HepG2 (cell line): Measurements from ENCODE around the gene CDCA5. TPM values are rescaled to one million over a fixed set of nuclear protein-coding genes. Genes with fewer than 3 reads are reported as not detected.

Experiments used
- ARNTL ChIP-seq: sonication (generic); formaldehyde crosslinking; IDR thresholded peaks from 2 replicates; pipeline ENCODE4 v1.4.0; 2020; ENCODE audit warnings: mild to moderate bottlenecking, missing genetic modification reagents
- BORCS8-MEF2B ChIP-seq: sonication (generic); formaldehyde crosslinking; IDR thresholded peaks from 2 replicates; pipeline ENCODE4 v1.8.0; 2022; ENCODE audit warnings: mild to moderate bottlenecking, missing genetic modification reagents
- CTCF ChIP-seq: sonication (generic); formaldehyde crosslinking; IDR thresholded peaks from 2 replicates; pipeline ENCODE4 v1.5.0; 2020; ENCODE audit warnings: mild to moderate bottlenecking, missing genetic modification reagents, moderate library complexity
- DMAP1 ChIP-seq: IDR thresholded peaks from 2 replicates; pipeline ENCODE4 v1.6.1; 2016
- DNMT1 ChIP-seq: sonication (generic); formaldehyde crosslinking; IDR thresholded peaks from 2 replicates; pipeline ENCODE4 v1.5.1; 2020; ENCODE audit warnings: mild to moderate bottlenecking, missing genetic modification reagents
- DZIP1 ChIP-seq: sonication (generic); formaldehyde crosslinking; IDR thresholded peaks from 2 replicates; pipeline ENCODE4 v1.5.0; 2020; ENCODE audit warnings: mild to moderate bottlenecking, missing genetic modification reagents
- HMGA1 ChIP-seq: sonication (generic); formaldehyde crosslinking; conservative IDR thresholded peaks from 2 replicates; pipeline ENCODE4 v1.4.0; 2020; ENCODE audit warnings: missing genetic modification reagents
- IRF1 ChIP-seq: sonication (generic); formaldehyde crosslinking; IDR thresholded peaks from 2 replicates; pipeline ENCODE4 v1.4.0; 2020; ENCODE audit warnings: low read depth, mild to moderate bottlenecking, missing genetic modification reagents
- MYPOP ChIP-seq: sonication (generic); formaldehyde crosslinking; IDR thresholded peaks from 2 replicates; pipeline ENCODE4 v1.8.1; 2023; ENCODE audit warnings: mild to moderate bottlenecking, moderate library complexity, missing genetic modification reagents
- MZF1 ChIP-seq: sonication (generic); formaldehyde crosslinking; IDR thresholded peaks from 2 replicates; pipeline ENCODE4 v1.8.1; 2023; ENCODE audit warnings: mild to moderate bottlenecking, missing genetic modification reagents, borderline replicate concordance
- PATZ1 ChIP-seq: sonication (generic); formaldehyde crosslinking; IDR thresholded peaks from 2 replicates; pipeline ENCODE4 v1.4.0; 2020; ENCODE audit warnings: missing genetic modification reagents
- TFAP4 ChIP-seq: sonication (generic); IDR thresholded peaks from 2 replicates; pipeline ENCODE4 v1.6.1; 2016; ENCODE audit warnings: low read depth, borderline replicate concordance
- ZNF18 ChIP-seq: sonication (generic); formaldehyde crosslinking; IDR thresholded peaks from 2 replicates; pipeline ENCODE4 v1.8.0; 2022; ENCODE audit warnings: mild to moderate bottlenecking, missing genetic modification reagents; ENCODE audit not compliant: insufficient replicate concordance
- ZNF317 ChIP-seq: sonication (generic); formaldehyde crosslinking; IDR thresholded peaks from 2 replicates; pipeline ENCODE4 v1.5.0; 2020; ENCODE audit warnings: mild to moderate bottlenecking, missing genetic modification reagents
- ZNF567 ChIP-seq: sonication (generic); formaldehyde crosslinking; IDR thresholded peaks from 2 replicates; pipeline ENCODE4 v1.8.1; 2023; ENCODE audit warnings: mild to moderate bottlenecking, missing genetic modification reagents, borderline replicate concordance
- ZNF652 ChIP-seq: IDR thresholded peaks from 2 replicates; pipeline ENCODE4 v1.6.1; 2016; ENCODE audit warnings: low read depth, borderline replicate concordance
- ZNF678 ChIP-seq: sonication (generic); formaldehyde crosslinking; IDR thresholded peaks from 2 replicates; pipeline ENCODE4 v1.4.0; 2020; ENCODE audit warnings: mild to moderate bottlenecking, missing genetic modification reagents
- ZSCAN29 ChIP-seq: sonication (generic); formaldehyde crosslinking; conservative IDR thresholded peaks from 2 replicates; pipeline ENCODE4 v1.4.0; 2020; ENCODE audit warnings: mild to moderate bottlenecking, missing genetic modification reagents
- polyA plus RNA-seq, 8 experiments: library from polyadenylated mRNA; depleted of rRNA in 3 of 8; stranded (reverse) in 7 of 8; unstranded in 1 of 8; fragments of >200 nt; fragmentation: Illumina TruSeq in 4 of 8; extraction: Trizol in 4 of 8; gene quantifications; 2 replicates each; pipeline versions ENCODE4 v1.2.1 to v1.2.3, GENCODE V29; 2011 to 2016; ENCODE audit warnings: low read depth in 4 of 8, missing spikeins in 1 of 8, mixed read lengths in 1 of 8; ENCODE audit not compliant: insufficient read depth in 1 of 8
- total RNA-seq, 5 experiments: library from RNA; depleted of rRNA; stranded (reverse); fragments of >200 nt; fragmentation: Illumina TruSeq; extraction: Trizol; gene quantifications; 2 replicates each; pipeline ENCODE4 v1.2.3, GENCODE V29; 2016; ENCODE audit warnings: low read depth in 1 of 5

The CDCA5 gene
- total and polyA plus RNA-seq, 2 of the 13 experiments (the other 11 are each of a cell fraction or from before 2014, with no cell fraction given): 13.5 to 50.6 TPM

GRCh38 chr11:65121447-65121864, 37.6 kb upstream of the CDCA5 start (continued):
- TF ChIP-seq PATZ1: no peak
- no peak for TF ChIP-seq IRF1 (CRISPR knock-in tag)
- 0 out of 2 replicates have a peak, but pooled peaks have one; percentile 8 for TF ChIP-seq ZSCAN29 (CRISPR knock-in tag)
- TF ChIP-seq ZNF18: no peak
- TF ChIP-seq ZNF678 (CRISPR knock-in tag): 0 out of 2 replicates have a peak, but pooled peaks have one; percentile 14
- 0 out of 2 replicates have a peak, but pooled peaks have one; percentile 20 for TF ChIP-seq ZNF317 (CRISPR knock-in tag)
- TF ChIP-seq HMGA1 (CRISPR knock-in tag): no peak
- no peak for TF ChIP-seq ZNF567 (CRISPR knock-in tag)
- 0 out of 2 replicates have a peak, but pooled peaks have one; percentile 12 for TF ChIP-seq DNMT1 (CRISPR knock-in tag)
- no peak; the same call in 1 of the 2 replicates for TF ChIP-seq DMAP1 (CRISPR knock-in tag)
- peak; percentile 28; the same call in 1 of the 2 replicates for TF ChIP-seq CTCF (CRISPR knock-in tag)
- TF ChIP-seq TFAP4: peak; percentile 32; the same call in 1 of the 2 replicates
- peak; percentile 56; the same call in 1 of the 2 replicates for TF ChIP-seq ARNTL (CRISPR knock-in tag)
- TF ChIP-seq MZF1 (CRISPR knock-in tag): no peak
- TF ChIP-seq DZIP1 (CRISPR knock-in tag): 0 out of 2 replicates have a peak, but pooled peaks have one; percentile 54
- TF ChIP-seq MYPOP (CRISPR knock-in tag): 0 out of 2 replicates have a peak, but pooled peaks have one; percentile 11
- peak; percentile 17; the same call in 1 of the 2 replicates for TF ChIP-seq BORCS8-MEF2B (CRISPR knock-in tag)
- TF ChIP-seq ZNF652 (CRISPR knock-in tag): no peak
